Psoas muscle (tissue), 8 donors: ENCODE results near the gene CNGA3. TPM values are rescaled to one million over a fixed set of nuclear protein-coding genes. Genes with fewer than 3 reads are reported as not detected.

Experiments
- ATAC-seq, 4 donors: fragments of 200-7000 bp; cut with Tn5 transposase; one replicate each; pipeline ENCODE4 v1.9.1; 2020; ENCODE audit warnings: moderate library complexity in 3 of 4, mild to moderate bottlenecking in 2 of 4
- DNase-seq, 2 donors: peaks; one replicate each; pipeline ENCODE4 v3.0.0-alpha.2; 2020
- H3K27ac ChIP-seq: fragments of 200-600 bp; one replicate; pipeline ENCODE4 v1.8.0; 2022
- H3K27me3 ChIP-seq, 3 donors: fragments of 200-600 bp in 1 of 3; one replicate each; pipeline versions ENCODE4 v1.6.1 to v1.8.0; 2013 to 2022; ENCODE audit warnings: low read length in 2 of 3, mild to moderate bottlenecking in 2 of 3, moderate library complexity in 1 of 3; ENCODE audit not compliant: insufficient read depth in 3 of 3
- H3K36me3 ChIP-seq, 2 donors: fragments of 200-600 bp in 1 of 2; one replicate each; pipeline versions ENCODE4 v1.6.1 to v1.8.0; 2013 to 2022; ENCODE audit warnings: low read depth in 1 of 2, mild to moderate bottlenecking in 1 of 2, moderate library complexity in 1 of 2; ENCODE audit not compliant: insufficient read depth in 1 of 2
- H3K4me1 ChIP-seq: fragments of 200-600 bp; one replicate; pipeline ENCODE4 v1.8.0; 2022
- H3K4me3 ChIP-seq: fragments of 200-600 bp; one replicate; pipeline ENCODE4 v1.8.0; 2022; ENCODE audit warnings: mild to moderate bottlenecking
- H3K9me3 ChIP-seq: fragments of 200-600 bp; one replicate; pipeline ENCODE4 v1.8.0; 2022
- CTCF ChIP-seq: fragments of 200-600 bp; IDR thresholded peaks from one replicate; pipeline ENCODE4 v1.8.0; 2022; ENCODE audit warnings: antibody characterized with exemption
- WGBS, 3 donors: extraction: QIAGEN DNeasy Blood & Tissue Kit; methylation state at CpG; one replicate each; pipeline versions ENCODE4 v1.1.6 to v1.1.7; 2013; 5-methylcytosine and 5-hydroxymethylcytosine counted together
- intact Hi-C, 2 donors: fragments of 100-400 bp; cut with DNase I; formaldehyde crosslinking; loops; one replicate each; pipeline versions ENCODE4 v1.11.0 to v1.14.2; 2022
- polyA plus RNA-seq, 3 donors: library from polyadenylated mRNA; stranded (reverse); fragments of 200-250 nt; gene quantifications; one replicate each; pipeline ENCODE4 v1.2.3, GENCODE V29; 2013
- total RNA-seq, 4 donors: library from RNA; stranded (reverse); fragmentation: NEBNext Ultra II Directional in 2 of 4; extraction: Animal tissue kit (Norgen Biotek cat#: 25700) in 2 of 4; gene quantifications; one replicate each; pipeline versions ENCODE4 v1.2.1 to v1.2.4, GENCODE V29; 2021 to 2023
- donor health status: healthy with polysubstance abuse.
- donor health status: DM: no; HTN: no; CAD: no; lungs with moderate emphysema.
- donor health status: Bipolar disorder and iron deficiency.
- donor health status: healthy.
- donor health status: DM: yes; HTN: yes; CAD: no.
- donor health status: DM: no; HTN: no; CAD: no.
- donor health status: DM: no; HTN: no; CAD: no.
- donor health status: DM: yes; HTN: yes; CAD: no.

CNGA3 gene
- total and polyA plus RNA-seq, 7 donors = 0.03 TPM; not detected in 6

- Histone ChIP-seq H3K36me3 (no peaks in the 10 kb centered on the region), H3K27ac (no peak overlapping the region), H3K9me3 (no peaks in the 10 kb centered on the region), H3K4me3 (no peak overlapping the region), H3K4me1 (no peaks in the 10 kb centered on the region), H3K27me3 (no peaks in the 10 kb centered on the region)
- no peak for TF ChIP-seq CTCF
- WGBS, 3 donors = 90 to 94% (median 90%) methylated on average over 2 of the region's 2 CpGs
- DNase-seq (no peak), ATAC-seq (no peak)
- intact Hi-C loops = loop anchor here (10.0 kb wide), 3 partner anchors 98 to 418 kb away; partner anchors contain the start of genes COA5 (in 1 of the 2) and UNC50 (in 1 of the 2)
These were observed 70.3 kb downstream of the CNGA3 start for GRCh38 chr2:98416383-98417159.

GRCh38 chr2:98419544-98419943 lies 73.3 kb downstream of the CNGA3 start:
- WGBS, 3 donors = 60 to 75% (median 74%) methylated on average over 2 of the region's 2 CpGs
- DNase-seq = no peak
- intact Hi-C loops = loop anchor here (10.0 kb wide), 3 partner anchors 95 to 415 kb away; partner anchors contain the start of genes COA5 (in 1 of the 2) and UNC50 (in 1 of the 2)
- no peaks in the 10 kb centered on the region for H3K27me3 ChIP-seq
- no peaks in the 10 kb centered on the region for H3K36me3 ChIP-seq
- H3K4me3 ChIP-seq = no peak overlapping the region
- H3K9me3 ChIP-seq = no peaks in the 10 kb centered on the region
- H3K27ac ChIP-seq = no peak overlapping the region
- H3K4me1 ChIP-seq = no peaks in the 10 kb centered on the region
- TF ChIP-seq CTCF = no peak
- ATAC-seq = no peak

- no peak for TF ChIP-seq CTCF
- no peaks in the 10 kb centered on the region for H3K4me1 ChIP-seq
- H3K27me3 ChIP-seq = no peaks in the 10 kb centered on the region
- no peaks in the 10 kb centered on the region for H3K9me3 ChIP-seq
- 56 to 62% (median 59%) methylated on average over 6 of the region's 6 CpGs for WGBS, 3 donors
- ATAC-seq (no peak), DNase-seq (no peak)
- no peak overlapping the region for H3K4me3 ChIP-seq
- no peaks in the 10 kb centered on the region for H3K36me3 ChIP-seq
- intact Hi-C loops = loop anchor here (10.0 kb wide), 3 partner anchors 95 to 415 kb away; partner anchors contain the start of genes COA5 (in 1 of the 2) and UNC50 (in 1 of the 2)
- H3K27ac ChIP-seq = no peak overlapping the region
These were observed 73.9 kb downstream of the CNGA3 start for GRCh38 chr2:98419977-98420725.

GRCh38 chr2:98422449-98422848 lies 76.2 kb downstream of the CNGA3 start:
- Histone ChIP-seq H3K27me3 (no peaks in the 10 kb centered on the region), H3K4me3 (no peak overlapping the region), H3K36me3 (no peaks in the 10 kb centered on the region), H3K4me1 (no peaks in the 10 kb centered on the region), H3K27ac (no peak overlapping the region), H3K9me3 (no peaks in the 10 kb centered on the region)
- TF ChIP-seq CTCF = no peak
- DNase-seq (no peak), ATAC-seq (no peak)
- intact Hi-C loops = no loop called here
